ENCODE measurements around the gene EED.

The EED gene, protein sequence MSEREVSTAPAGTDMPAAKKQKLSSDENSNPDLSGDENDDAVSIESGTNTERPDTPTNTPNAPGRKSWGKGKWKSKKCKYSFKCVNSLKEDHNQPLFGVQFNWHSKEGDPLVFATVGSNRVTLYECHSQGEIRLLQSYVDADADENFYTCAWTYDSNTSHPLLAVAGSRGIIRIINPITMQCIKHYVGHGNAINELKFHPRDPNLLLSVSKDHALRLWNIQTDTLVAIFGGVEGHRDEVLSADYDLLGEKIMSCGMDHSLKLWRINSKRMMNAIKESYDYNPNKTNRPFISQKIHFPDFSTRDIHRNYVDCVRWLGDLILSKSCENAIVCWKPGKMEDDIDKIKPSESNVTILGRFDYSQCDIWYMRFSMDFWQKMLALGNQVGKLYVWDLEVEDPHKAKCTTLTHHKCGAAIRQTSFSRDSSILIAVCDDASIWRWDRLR

DNA sequence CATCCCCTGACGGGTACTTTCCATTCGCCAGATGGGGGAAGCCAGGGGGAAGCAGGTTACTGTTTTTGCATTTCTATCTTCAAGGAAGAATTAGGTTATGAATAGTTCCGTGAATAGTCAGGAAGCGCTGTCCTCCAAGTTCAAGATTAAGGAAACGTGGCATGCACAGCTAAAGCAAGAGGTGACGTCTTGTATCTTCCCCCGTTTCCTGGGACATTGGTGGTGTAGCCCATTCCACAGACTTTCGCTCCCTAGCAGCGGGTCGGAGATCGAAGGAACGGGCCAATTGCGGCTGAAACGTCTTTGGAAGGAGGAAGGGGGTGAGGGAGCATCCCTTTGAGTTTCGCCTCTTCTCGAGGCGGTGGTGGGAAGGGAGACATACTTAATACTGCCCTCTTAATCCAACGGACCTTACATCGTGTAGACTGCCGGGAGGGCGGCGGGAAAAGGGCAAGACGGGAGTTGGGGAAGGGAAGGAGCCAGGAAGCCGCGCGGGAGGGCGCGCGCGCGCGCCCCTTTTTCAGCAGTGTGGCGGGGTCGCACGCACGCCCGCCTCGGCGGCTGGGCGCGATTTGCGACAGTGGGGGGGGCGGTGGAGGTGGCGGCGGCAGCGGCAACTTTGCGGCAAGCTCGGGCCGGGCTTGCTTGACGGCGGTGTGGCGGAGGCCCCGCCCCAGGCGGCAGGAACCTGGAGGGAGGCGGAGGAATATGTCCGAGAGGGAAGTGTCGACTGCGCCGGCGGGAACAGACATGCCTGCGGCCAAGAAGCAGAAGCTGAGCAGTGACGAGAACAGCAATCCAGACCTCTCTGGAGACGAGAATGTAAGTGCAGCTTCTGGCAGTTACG is at the start of gene EED:
Gene EED, plus strand, starts transcription at position 232 of the 847 bp plus-strand sequence. Its CDS starts 477 bp downstream, at position 709.
- in situ Hi-C loops (cut with MboI; ENCODE audit: low pct_unique_long_range_greater_than_20kb, low sequenced_read_pairs, unreplicated experiment): no loop called here
- TF ChIP-seq, protein P1, sequence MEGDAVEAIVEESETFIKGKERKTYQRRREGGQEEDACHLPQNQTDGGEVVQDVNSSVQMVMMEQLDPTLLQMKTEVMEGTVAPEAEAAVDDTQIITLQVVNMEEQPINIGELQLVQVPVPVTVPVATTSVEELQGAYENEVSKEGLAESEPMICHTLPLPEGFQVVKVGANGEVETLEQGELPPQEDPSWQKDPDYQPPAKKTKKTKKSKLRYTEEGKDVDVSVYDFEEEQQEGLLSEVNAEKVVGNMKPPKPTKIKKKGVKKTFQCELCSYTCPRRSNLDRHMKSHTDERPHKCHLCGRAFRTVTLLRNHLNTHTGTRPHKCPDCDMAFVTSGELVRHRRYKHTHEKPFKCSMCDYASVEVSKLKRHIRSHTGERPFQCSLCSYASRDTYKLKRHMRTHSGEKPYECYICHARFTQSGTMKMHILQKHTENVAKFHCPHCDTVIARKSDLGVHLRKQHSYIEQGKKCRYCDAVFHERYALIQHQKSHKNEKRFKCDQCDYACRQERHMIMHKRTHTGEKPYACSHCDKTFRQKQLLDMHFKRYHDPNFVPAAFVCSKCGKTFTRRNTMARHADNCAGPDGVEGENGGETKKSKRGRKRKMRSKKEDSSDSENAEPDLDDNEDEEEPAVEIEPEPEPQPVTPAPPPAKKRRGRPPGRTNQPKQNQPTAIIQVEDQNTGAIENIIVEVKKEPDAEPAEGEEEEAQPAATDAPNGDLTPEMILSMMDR (IDR thresholded peaks at IDR 0.05; ENCODE audit: extremely low read depth, insufficient read depth, missing control alignments): no peak

DNA sequence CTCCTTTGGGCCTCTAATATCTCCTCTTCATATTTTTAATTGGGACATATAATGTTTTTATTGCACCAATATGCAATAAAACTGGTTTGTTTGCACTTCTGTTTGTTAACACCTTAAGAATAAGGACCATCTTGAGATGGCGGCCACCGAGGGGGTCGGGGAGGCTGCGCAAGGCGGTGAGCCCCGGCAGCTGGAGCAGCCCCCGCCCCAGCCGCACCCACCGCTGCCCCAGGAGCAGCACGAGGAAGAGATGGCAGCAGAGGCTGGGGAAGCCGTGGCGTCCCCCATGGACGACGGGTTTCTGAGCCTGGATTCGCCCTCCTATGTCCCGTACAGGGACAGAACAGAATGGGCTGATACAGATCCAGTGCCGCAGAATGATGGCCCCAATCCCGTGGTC is 49.6 kb upstream of the EED start:
- TF ChIP-seq, protein P1 (IDR thresholded peaks at IDR 0.05; ENCODE audit: extremely low read depth, insufficient read depth, missing control alignments): no peak
- no peak for DNase-seq (ENCODE audit: low spot score)
- in situ Hi-C loops (cut with MboI; ENCODE audit: low pct_unique_long_range_greater_than_20kb, low sequenced_read_pairs, unreplicated experiment): loop anchor here (10.0 kb wide), 1 partner anchor 150 kb away; no protein-coding TSS in a partner anchor

More for the DNA sequence above, at the start of gene EED:
- DNase-seq (ENCODE audit: low spot score): peak; percentile 90

DNA sequence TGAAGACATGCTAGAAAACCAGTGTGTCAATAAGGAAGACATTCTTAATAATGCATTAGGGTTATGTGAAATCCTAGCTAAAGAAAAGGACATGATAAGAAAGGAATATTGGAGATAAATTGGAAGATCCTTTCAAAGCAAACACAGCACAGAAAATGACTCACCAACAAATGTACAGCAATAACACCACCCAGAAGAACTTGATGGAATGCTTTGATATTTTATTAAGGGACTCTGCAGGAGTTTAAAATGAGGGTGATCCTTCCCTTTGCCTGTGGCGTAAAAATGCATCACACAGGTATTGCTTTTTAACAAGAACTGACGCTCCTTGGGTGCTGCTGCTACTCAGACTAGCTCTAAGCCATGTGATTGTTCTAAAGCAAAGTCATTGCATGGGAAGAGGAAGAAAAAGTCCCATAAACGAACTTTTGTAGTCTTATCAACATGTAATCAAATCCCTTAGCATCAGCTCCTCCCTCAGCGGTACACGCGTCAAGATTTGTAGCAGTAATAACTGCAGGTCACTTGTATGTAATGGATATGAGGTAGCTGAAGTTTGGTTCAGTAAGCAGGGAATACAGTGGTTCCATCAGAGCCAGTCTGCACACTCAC is 48.4 kb upstream of the EED start:
- in situ Hi-C loops (cut with MboI; ENCODE audit: low pct_unique_long_range_greater_than_20kb, low sequenced_read_pairs, unreplicated experiment): loop anchor here (10.0 kb wide), 1 partner anchor 151 kb away; no protein-coding TSS in a partner anchor
- TF ChIP-seq, protein P1 (IDR thresholded peaks at IDR 0.05; ENCODE audit: extremely low read depth, insufficient read depth, missing control alignments): no peak
- DNase-seq (ENCODE audit: low spot score): no peak

DNA sequence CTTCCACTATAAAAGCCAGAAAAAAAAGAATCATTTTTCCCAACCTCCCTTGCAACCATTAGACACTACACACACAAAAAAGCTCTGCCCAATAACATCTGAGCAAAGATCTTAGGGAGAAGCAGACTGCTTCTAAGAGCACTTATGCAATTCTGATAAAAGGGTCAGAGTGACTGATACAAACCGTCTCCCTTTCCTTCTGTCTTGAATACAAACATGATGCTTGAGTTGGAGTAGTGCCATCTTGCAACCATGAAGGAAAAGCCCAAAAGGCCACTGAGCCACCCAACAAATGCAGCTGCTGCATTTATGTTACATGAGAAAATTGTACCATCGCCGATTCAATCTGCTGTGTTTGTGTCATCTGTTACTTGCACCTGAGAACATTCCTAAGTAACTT is 47.6 kb upstream of the EED start:
- in situ Hi-C loops (cut with MboI; ENCODE audit: low pct_unique_long_range_greater_than_20kb, low sequenced_read_pairs, unreplicated experiment): loop anchor here (10.0 kb wide), 1 partner anchor 152 kb away; no protein-coding TSS in a partner anchor
- TF ChIP-seq, protein P1 (IDR thresholded peaks at IDR 0.05; ENCODE audit: extremely low read depth, insufficient read depth, missing control alignments): no peak
- no peak for DNase-seq (ENCODE audit: low spot score)

DNA sequence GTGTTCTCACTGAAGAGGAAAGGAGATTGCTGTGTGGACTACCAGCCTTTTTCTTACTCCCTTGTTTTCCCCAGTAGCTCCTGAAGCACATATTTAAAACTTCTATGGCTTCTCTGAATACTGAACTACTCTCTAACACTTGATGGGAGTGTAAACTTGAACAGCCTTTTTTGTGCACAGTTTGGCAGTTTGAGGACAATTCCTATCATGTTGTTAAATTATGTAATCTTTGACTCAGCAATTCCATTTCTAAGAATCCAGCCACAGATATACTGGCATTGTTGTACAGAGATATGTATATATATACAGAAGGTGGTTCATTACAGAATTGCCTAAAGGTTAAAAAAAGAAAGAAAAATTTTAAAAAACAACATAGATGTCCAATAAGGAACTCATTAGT is 47.1 kb upstream of the EED start:
- TF ChIP-seq, protein P1 (IDR thresholded peaks at IDR 0.05; ENCODE audit: extremely low read depth, insufficient read depth, missing control alignments): no peak
- DNase-seq (ENCODE audit: low spot score): no peak
- in situ Hi-C loops (cut with MboI; ENCODE audit: low pct_unique_long_range_greater_than_20kb, low sequenced_read_pairs, unreplicated experiment): loop anchor here (10.0 kb wide), 1 partner anchor 153 kb away; no protein-coding TSS in a partner anchor

DNA sequence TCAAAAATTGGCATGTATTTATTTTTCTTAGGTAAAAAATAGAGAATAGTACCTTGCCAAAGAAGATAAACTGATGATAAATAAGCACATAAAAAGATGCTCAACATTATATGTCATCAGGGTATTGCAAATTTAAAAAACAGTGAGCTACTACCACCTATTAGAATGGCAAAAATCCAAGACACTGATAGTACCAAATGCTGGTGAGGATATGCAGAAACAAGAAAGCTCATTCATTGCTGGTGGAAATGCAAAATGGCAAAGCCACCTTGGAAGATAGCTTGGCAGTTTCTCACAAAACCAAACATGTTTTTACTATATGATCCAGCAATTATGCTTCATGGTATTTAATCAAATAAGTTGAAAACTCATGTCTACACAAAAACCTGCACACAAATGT is 46.4 kb upstream of the EED start:
- in situ Hi-C loops (cut with MboI; ENCODE audit: low pct_unique_long_range_greater_than_20kb, low sequenced_read_pairs, unreplicated experiment): loop anchor here (10.0 kb wide), 1 partner anchor 153 kb away; no protein-coding TSS in a partner anchor
- DNase-seq (ENCODE audit: low spot score): no peak
- TF ChIP-seq, protein P1 (IDR thresholded peaks at IDR 0.05; ENCODE audit: extremely low read depth, insufficient read depth, missing control alignments): no peak

Measured in GM13977 (cell line).